ENCODE results near the gene SLC25A28.
"Not testable (repeated sequence)": the region's sequence is repeated elsewhere in the genome, so short reads cannot be mapped to it uniquely, and the experiment has no call there.

Gene SLC25A28

GRCh38 chr10:99628923-99629624, 8.8 kb upstream of the SLC25A28 start:
- DNase-seq (ENCODE audit: low spot score), result no peak

GRCh38 chr10:99625124-99625523, 4.9 kb upstream of the SLC25A28 start:
- not testable (repeated sequence) for DNase-seq (ENCODE audit: low spot score)

GRCh38 chr10:99623919-99624318, 3.7 kb upstream of the SLC25A28 start:
- DNase-seq (ENCODE audit: low spot score), result no peak

GRCh38 chr10:99621454-99622251, 1.4 kb upstream of the SLC25A28 start:
- no peak for DNase-seq (ENCODE audit: low spot score)

- DNase-seq (ENCODE audit: low spot score), result peak; percentile 92
These were observed 643 bp upstream of the SLC25A28 start for GRCh38 chr10:99620711-99621453.

GRCh38 chr10:99619090-99619800, 994 bp downstream of the SLC25A28 start:
- no peak for DNase-seq (ENCODE audit: low spot score)

- DNase-seq (ENCODE audit: low spot score), result no peak
These were observed 2.5 kb downstream of the SLC25A28 start for GRCh38 chr10:99617696-99618095.

GRCh38 chr10:99615426-99615825, 4.8 kb downstream of the SLC25A28 start:
- no peak for DNase-seq (ENCODE audit: low spot score)

- DNase-seq (ENCODE audit: low spot score), result peak; percentile 56
These were observed 7.9 kb downstream of the SLC25A28 start for GRCh38 chr10:99612167-99612831.

GRCh38 chr10:99611326-99611725, 8.9 kb downstream of the SLC25A28 start:
- no peak for DNase-seq (ENCODE audit: low spot score)

GRCh38 chr10:99610221-99610620, 10.0 kb downstream of the SLC25A28 start:
- no peak for DNase-seq (ENCODE audit: low spot score)

GRCh38 chr10:99609186-99609585, 11.1 kb downstream of the SLC25A28 start:
- DNase-seq (ENCODE audit: low spot score), result no peak

GRCh38 chr10:99605351-99605750, 14.9 kb downstream of the SLC25A28 start:
- DNase-seq (ENCODE audit: low spot score), result no peak

GRCh38 chr10:99604862-99605261, 15.4 kb downstream of the SLC25A28 start:
- DNase-seq (ENCODE audit: low spot score), result no peak

GRCh38 chr10:99598781-99599509, 21.3 kb downstream of the SLC25A28 start:
- no peak for DNase-seq (ENCODE audit: low spot score)

GRCh38 chr10:99598011-99598410, 22.2 kb downstream of the SLC25A28 start:
- DNase-seq (ENCODE audit: low spot score), result no peak

- not testable (repeated sequence) for DNase-seq (ENCODE audit: low spot score)
These were observed 23.5 kb downstream of the SLC25A28 start for GRCh38 chr10:99596708-99597107.

- DNase-seq (ENCODE audit: low spot score), result no peak
These were observed 24.3 kb downstream of the SLC25A28 start for GRCh38 chr10:99595770-99596465.

- DNase-seq (ENCODE audit: low spot score), result no peak
These were observed 25.0 kb downstream of the SLC25A28 start for GRCh38 chr10:99595236-99595635.

- DNase-seq (ENCODE audit: low spot score), result no peak
These were observed 26.9 kb downstream of the SLC25A28 start for GRCh38 chr10:99593312-99593711.

All from kidney capillary endothelial cell (primary cell).